Endothelial cell (in vitro differentiated cells): ENCODE measurements around the gene MSRB2. TPM values are rescaled to one million over a fixed set of nuclear protein-coding genes. Genes with fewer than 3 reads are reported as not detected.
A peak's percentile ranks its signal among the peaks of the same experiment; 100 is the strongest.

Experiments used
- DNase-seq: peaks from one replicate; pipeline ENCODE4 v3.0.0; 2021; ENCODE audit warnings: low spot score
- H3K27ac Mint-ChIP-seq: one replicate; pipeline ENCODE4 v1.8.0; 2021; ENCODE audit warnings: mixed read lengths, inconsistent platforms; ENCODE audit not compliant: unreplicated experiment
- H3K27me3 Mint-ChIP-seq: one replicate; pipeline ENCODE4 v1.8.0; 2021; ENCODE audit warnings: mild to moderate bottlenecking, moderate library complexity, mixed read lengths, inconsistent platforms; ENCODE audit not compliant: unreplicated experiment
- H3K36me3 Mint-ChIP-seq: one replicate; pipeline ENCODE4 v1.8.0; 2021; ENCODE audit warnings: mild to moderate bottlenecking, low read depth, mixed read lengths, inconsistent platforms; ENCODE audit not compliant: unreplicated experiment
- H3K4me1 Mint-ChIP-seq: one replicate; pipeline ENCODE4 v1.8.0; 2021; ENCODE audit warnings: mild to moderate bottlenecking, mixed read lengths, inconsistent platforms; ENCODE audit not compliant: unreplicated experiment
- H3K4me3 Mint-ChIP-seq: one replicate; pipeline ENCODE4 v1.8.0; 2021; ENCODE audit warnings: mild to moderate bottlenecking, mixed read lengths, inconsistent platforms; ENCODE audit not compliant: unreplicated experiment
- H3K9me3 Mint-ChIP-seq: one replicate; pipeline ENCODE4 v1.8.0; 2021; ENCODE audit warnings: mixed read lengths, inconsistent platforms; ENCODE audit not compliant: unreplicated experiment
- total RNA-seq: library from RNA; stranded (reverse); fragmentation: NEBNext Ultra II Directional; extraction: Animal tissue kit (Norgen Biotek cat#: 25700); gene quantifications from one replicate; pipeline ENCODE4 v1.2.1, GENCODE V29; 2021; ENCODE audit not compliant: unreplicated experiment
- TF ChIP-seq, protein P1 (sequence below): fragments of 200-600 bp; sonication (generic); IDR thresholded peaks from one replicate; pipeline ENCODE4 v1.5.0; 2021; ENCODE audit warnings: antibody characterized with exemption; ENCODE audit not compliant: unreplicated experiment

Gene MSRB2
- total RNA-seq, 1 donor from 2014 or later = 29.9 TPM

- no peaks in the 10 kb centered on the region for H3K27me3 Mint-ChIP-seq
- TF ChIP-seq, protein P1, sequence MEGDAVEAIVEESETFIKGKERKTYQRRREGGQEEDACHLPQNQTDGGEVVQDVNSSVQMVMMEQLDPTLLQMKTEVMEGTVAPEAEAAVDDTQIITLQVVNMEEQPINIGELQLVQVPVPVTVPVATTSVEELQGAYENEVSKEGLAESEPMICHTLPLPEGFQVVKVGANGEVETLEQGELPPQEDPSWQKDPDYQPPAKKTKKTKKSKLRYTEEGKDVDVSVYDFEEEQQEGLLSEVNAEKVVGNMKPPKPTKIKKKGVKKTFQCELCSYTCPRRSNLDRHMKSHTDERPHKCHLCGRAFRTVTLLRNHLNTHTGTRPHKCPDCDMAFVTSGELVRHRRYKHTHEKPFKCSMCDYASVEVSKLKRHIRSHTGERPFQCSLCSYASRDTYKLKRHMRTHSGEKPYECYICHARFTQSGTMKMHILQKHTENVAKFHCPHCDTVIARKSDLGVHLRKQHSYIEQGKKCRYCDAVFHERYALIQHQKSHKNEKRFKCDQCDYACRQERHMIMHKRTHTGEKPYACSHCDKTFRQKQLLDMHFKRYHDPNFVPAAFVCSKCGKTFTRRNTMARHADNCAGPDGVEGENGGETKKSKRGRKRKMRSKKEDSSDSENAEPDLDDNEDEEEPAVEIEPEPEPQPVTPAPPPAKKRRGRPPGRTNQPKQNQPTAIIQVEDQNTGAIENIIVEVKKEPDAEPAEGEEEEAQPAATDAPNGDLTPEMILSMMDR = no peak
- H3K4me1 Mint-ChIP-seq = no peaks in the 10 kb centered on the region
- no peak overlapping the region for H3K4me3 Mint-ChIP-seq
- H3K27ac Mint-ChIP-seq = no peak overlapping the region
- no peaks in the 10 kb centered on the region for H3K9me3 Mint-ChIP-seq
- no peaks in the 10 kb centered on the region for H3K36me3 Mint-ChIP-seq
- DNase-seq = no peak
Observed at GRCh38 chr10:23156447-23157150, 61.2 kb downstream of the MSRB2 start.

DNA sequence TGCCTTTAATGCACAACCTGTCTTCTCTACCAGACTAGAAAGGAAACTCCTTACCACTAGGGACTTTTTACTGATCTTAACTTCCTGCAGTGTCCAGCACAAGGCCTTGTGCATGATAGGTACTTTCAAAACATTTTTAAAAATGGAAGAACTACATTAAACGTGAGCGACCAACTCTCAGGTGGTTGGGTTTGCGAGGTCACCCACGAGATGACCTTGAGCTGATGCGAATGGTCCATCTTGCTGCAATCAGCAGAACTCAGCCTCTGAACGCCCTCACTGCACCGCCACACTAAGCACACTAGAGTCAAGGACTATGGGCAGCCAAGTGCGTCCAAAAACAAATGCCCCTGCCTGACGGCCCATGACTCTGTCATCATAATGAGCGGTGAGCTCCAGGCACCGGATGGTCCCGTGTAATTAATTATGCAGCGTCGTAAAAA is 61.9 kb downstream of the MSRB2 start:
- no peak for DNase-seq
- TF ChIP-seq, protein P1 = no peak
- Mint-ChIP-seq H3K4me3 (no peak overlapping the region), H3K27me3 (no peaks in the 10 kb centered on the region), H3K27ac (no peak overlapping the region), H3K36me3 (no peaks in the 10 kb centered on the region), H3K4me1 (no peaks in the 10 kb centered on the region), H3K9me3 (no peaks in the 10 kb centered on the region)

GRCh38 chr10:23157691-23158369 is 62.5 kb downstream of the MSRB2 start:
- H3K36me3 Mint-ChIP-seq = no peaks in the 10 kb centered on the region
- H3K27ac Mint-ChIP-seq = no peak overlapping the region
- no peaks in the 10 kb centered on the region for H3K4me1 Mint-ChIP-seq
- no peak overlapping the region for H3K4me3 Mint-ChIP-seq
- no peak for DNase-seq
- H3K27me3 Mint-ChIP-seq = no peaks in the 10 kb centered on the region
- H3K9me3 Mint-ChIP-seq = no peaks in the 10 kb centered on the region
- TF ChIP-seq, protein P1 = no peak

DNA sequence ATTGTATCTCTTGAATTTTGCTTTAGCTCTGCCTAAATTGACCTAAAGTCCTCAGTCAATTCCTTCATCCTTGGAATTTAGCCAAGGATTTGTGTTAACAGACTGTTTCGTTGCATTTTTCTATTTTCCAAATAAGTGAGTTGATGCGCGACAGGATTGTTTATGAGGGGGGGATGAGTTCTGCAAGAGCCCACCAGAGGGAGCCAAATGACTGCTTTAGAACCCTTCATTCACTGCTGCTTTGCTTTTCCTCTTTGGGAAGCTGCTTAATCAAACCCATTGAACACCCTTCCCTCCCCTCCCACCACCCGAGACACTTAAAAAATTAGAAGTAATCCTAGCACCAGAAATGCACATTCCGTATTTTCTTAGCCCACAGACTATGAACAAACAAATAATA is 63.0 kb downstream of the MSRB2 start:
- Mint-ChIP-seq H3K4me1 (no peaks in the 10 kb centered on the region), H3K27me3 (no peaks in the 10 kb centered on the region), H3K36me3 (no peaks in the 10 kb centered on the region), H3K4me3 (no peak overlapping the region), H3K9me3 (no peaks in the 10 kb centered on the region), H3K27ac (no peak overlapping the region)
- peak; percentile 62 for DNase-seq
- TF ChIP-seq, protein P1 = peak; percentile 88
